ACC112 (cell line): ENCODE measurements around the gene RABGGTA.

Experiments used
- H2AFZ ChIP-seq: fragments of 200-600 bp; sonication (generic); one replicate; pipeline ENCODE4 v1.6.0; 2017; ENCODE audit warnings: antibody characterized with exemption, low read length; ENCODE audit not compliant: unreplicated experiment
- H3K27ac ChIP-seq: fragments of 200-600 bp; sonication (generic); 2 replicates; pipeline ENCODE4 v1.5.1; 2014; ENCODE audit warnings: low read depth, mild to moderate bottlenecking, antibody characterized with exemption, low read length, moderate library complexity
- H3K27me3 ChIP-seq: fragments of 200-600 bp; sonication (generic); 2 replicates; pipeline ENCODE4 v1.6.1; 2014; ENCODE audit warnings: mild to moderate bottlenecking, antibody characterized with exemption, low read length, moderate library complexity, mixed read lengths; ENCODE audit not compliant: insufficient read depth
- H3K36me3 ChIP-seq: fragments of 200-600 bp; sonication (generic); 2 replicates; pipeline ENCODE4 v1.6.1; 2016; ENCODE audit warnings: mild to moderate bottlenecking, antibody characterized with exemption, low read length, moderate library complexity, mixed read lengths; ENCODE audit not compliant: insufficient read depth
- H3K4me1 ChIP-seq: fragments of 200-600 bp; sonication (generic); one replicate; pipeline ENCODE4 v1.6.1; 2016; ENCODE audit warnings: low read length, mixed read lengths; ENCODE audit not compliant: insufficient read depth, unreplicated experiment, control insufficient read depth
- H3K4me3 ChIP-seq: fragments of 200-600 bp; sonication (generic); 2 replicates; pipeline ENCODE4 v1.5.1; 2014; ENCODE audit warnings: mild to moderate bottlenecking, low read depth, low read length
- H3K79me2 ChIP-seq: fragments of 200-600 bp; sonication (generic); one replicate; pipeline ENCODE4 v1.6.0; 2016; ENCODE audit warnings: low read length; ENCODE audit not compliant: control insufficient read depth, unreplicated experiment, insufficient read depth

The RABGGTA gene

GRCh38 chr14:24277071-24277470 is 5.7 kb upstream of the RABGGTA start:
- Histone ChIP-seq H3K27me3 (no peaks in the 10 kb centered on the region), H3K4me3 (no peak overlapping the region), H3K4me1 (peaks cover 17% of the 10 kb centered on the region), H3K27ac (no peak overlapping the region), H3K79me2 (no peaks in the 10 kb centered on the region), H2AFZ (no peak overlapping the region), H3K36me3 (no peaks in the 10 kb centered on the region)

DNA sequence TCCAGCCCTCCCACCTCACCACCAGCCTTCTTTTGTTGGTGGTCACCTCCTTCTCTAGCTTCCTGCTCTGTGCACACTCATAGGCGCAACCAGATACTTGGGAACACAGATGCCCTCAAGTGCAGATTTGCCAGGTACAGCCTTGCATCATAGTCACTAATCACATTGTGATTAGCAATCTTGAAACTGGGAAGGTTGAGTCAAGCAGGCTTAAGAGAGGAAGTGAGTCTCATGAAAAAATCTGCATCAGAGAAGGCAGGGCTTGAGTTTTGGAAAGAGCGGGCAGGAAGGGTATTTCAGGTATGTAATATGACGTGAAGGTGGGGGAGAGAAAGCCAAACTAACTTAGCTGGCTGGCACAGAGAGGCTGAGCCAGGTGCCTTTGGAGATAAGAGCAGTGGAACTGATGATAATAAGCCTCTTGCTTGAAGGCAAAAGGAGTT is 2.7 kb upstream of the RABGGTA start:
- Histone ChIP-seq H3K4me1 (peaks cover 7% of the 10 kb centered on the region), H2AFZ (no peak overlapping the region), H3K27ac (no peak overlapping the region)

DNA sequence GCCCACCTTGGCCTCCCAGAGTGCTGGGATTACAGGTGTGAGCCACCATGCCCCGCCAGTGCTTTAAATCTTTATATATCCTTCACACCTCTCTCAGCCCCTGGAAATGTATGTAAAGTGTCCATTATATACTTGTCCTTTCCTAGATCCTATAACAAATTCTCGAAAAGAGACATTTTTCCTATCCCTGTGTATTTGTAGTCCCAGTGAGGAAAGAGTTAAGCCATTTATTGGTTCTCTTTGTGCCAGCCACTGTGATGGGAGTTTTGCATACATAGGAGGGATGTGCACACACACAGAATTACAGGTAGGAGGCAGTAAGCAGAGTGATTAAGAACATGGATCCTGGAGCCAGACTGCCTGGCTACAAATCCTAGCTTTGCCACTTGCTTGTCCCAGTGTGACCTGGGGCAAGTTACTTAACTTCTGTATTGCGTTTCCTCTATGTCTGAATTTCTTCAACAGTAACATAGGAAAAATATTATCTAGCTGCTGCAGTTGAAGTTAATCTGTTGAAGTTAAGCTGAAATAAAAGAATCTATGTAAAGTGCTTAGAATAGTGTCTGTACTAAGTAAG is 2.1 kb upstream of the RABGGTA start:
- no peak overlapping the region for H2AFZ ChIP-seq
- no peak overlapping the region for H3K4me3 ChIP-seq
- H3K4me1 ChIP-seq = peaks cover 4% of the 10 kb centered on the region
- no peak overlapping the region for H3K27ac ChIP-seq
- H3K27me3 ChIP-seq = no peaks in the 10 kb centered on the region
- H3K36me3 ChIP-seq = no peaks in the 10 kb centered on the region
- no peaks in the 10 kb centered on the region for H3K79me2 ChIP-seq

More for the DNA sequence above, 2.7 kb upstream of the RABGGTA start:
- H3K27me3 ChIP-seq = no peaks in the 10 kb centered on the region
- no peaks in the 10 kb centered on the region for H3K79me2 ChIP-seq
- H3K36me3 ChIP-seq = no peaks in the 10 kb centered on the region
- H3K4me3 ChIP-seq = no peak overlapping the region

GRCh38 chr14:24272467-24272866 is 1.1 kb upstream of the RABGGTA start:
- Histone ChIP-seq H3K27me3 (no peaks in the 10 kb centered on the region), H3K36me3 (no peaks in the 10 kb centered on the region), H2AFZ (peak overlapping the region; percentile 69), H3K4me1 (peaks cover 4% of the 10 kb centered on the region), H3K79me2 (no peaks in the 10 kb centered on the region), H3K4me3 (peak overlapping the region; percentile 84), H3K27ac (no peak overlapping the region)

DNA sequence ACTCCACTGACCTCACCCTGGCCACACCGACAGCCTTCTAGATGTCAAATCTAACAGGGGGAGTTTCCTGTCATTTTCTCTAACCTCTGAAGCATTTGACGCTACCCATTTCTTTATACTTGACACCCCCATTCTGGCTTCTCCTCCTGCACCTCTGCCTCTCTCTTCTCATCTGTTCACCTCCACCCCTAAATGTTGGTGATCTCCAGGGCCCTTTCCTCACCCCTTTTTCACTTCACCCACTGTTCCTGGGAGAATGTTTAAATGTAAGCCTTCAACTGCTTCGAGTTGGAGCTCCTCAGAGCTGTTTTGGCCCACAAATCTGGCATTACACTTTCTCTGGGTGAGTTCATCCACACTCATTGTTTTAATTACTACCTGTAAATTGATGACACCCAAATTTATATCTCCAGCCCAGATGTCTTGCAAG is 452 bp upstream of the RABGGTA start:
- H3K4me1 ChIP-seq = peaks cover 4% of the 10 kb centered on the region
- H3K79me2 ChIP-seq = no peaks in the 10 kb centered on the region
- no peaks in the 10 kb centered on the region for H3K27me3 ChIP-seq
- no peak overlapping the region for H3K27ac ChIP-seq
- H3K36me3 ChIP-seq = no peaks in the 10 kb centered on the region
- peak overlapping the region; percentile 69 for H2AFZ ChIP-seq
- H3K4me3 ChIP-seq = peak overlapping the region; percentile 84

- H3K79me2 ChIP-seq = no peaks in the 10 kb centered on the region
- H3K36me3 ChIP-seq = no peaks in the 10 kb centered on the region
- no peak overlapping the region; the same call in 1 of the 2 replicates for H3K27ac ChIP-seq
- no peaks in the 10 kb centered on the region for H3K27me3 ChIP-seq
- H2AFZ ChIP-seq = no peak overlapping the region
- H3K4me3 ChIP-seq = peak overlapping the region; percentile 84
- H3K4me1 ChIP-seq = peaks cover 4% of the 10 kb centered on the region
Observed at GRCh38 chr14:24270537-24271133, 762 bp downstream of the RABGGTA start.

DNA sequence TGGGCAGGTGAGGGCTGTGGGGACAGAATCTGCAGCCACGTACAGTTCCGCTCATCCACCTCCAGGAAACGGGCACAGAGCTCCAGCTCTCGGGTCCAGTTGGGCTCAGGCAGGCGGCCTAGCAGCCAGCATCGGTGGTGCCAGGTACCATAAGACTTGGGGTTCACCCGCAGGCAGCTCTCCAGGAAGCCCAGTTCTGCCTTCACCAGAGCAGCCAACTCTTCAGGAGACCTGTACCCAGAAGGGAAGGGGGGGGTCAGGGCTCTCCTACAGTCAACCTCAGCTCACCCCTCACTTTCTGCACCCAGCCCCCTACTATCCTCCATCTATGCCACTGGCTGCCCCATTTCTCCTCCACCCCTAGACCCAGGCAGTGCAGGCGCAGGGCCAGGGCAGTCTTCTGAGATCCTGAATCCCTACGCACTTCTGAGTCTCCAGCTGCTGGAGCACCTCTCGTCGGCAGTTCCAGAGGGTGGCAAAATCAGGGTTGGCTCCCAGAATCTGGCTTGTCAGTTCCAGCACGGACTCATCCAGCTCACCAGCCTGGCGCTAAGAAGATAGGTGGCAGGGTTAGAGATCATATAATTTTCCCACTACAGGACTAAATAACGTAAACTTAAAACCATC is 1.4 kb downstream of the RABGGTA start:
- Histone ChIP-seq H3K27me3 (no peaks in the 10 kb centered on the region), H3K4me3 (no peak overlapping the region)

DNA sequence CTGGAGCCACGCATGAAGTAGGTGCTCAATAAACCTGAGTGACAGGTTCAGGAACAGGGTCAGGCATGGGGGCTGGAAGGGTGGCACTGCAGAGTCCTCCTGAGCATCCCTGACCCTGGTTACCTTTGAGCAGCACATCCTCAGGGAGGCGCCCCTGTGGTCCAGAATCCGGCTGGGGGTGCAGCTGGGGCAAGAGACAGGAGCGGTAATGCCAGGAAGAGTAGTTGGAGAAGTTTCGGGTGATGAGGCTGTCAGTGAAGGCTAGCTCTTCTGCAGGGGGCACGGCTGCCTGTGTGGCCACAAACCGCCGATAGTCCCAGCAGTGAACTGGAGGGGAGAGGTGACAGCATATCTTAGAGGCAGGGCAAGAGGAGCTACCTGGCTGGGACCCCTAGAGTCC is 2.0 kb downstream of the RABGGTA start:
- Histone ChIP-seq H2AFZ (no peak overlapping the region), H3K4me3 (no peak overlapping the region), H3K79me2 (no peaks in the 10 kb centered on the region), H3K36me3 (no peaks in the 10 kb centered on the region), H3K4me1 (peaks cover 4% of the 10 kb centered on the region), H3K27ac (no peak overlapping the region), H3K27me3 (no peaks in the 10 kb centered on the region)

More for the DNA sequence above, 1.4 kb downstream of the RABGGTA start:
- Histone ChIP-seq H3K27ac (no peak overlapping the region), H3K4me1 (peaks cover 4% of the 10 kb centered on the region), H2AFZ (no peak overlapping the region), H3K36me3 (no peaks in the 10 kb centered on the region), H3K79me2 (no peaks in the 10 kb centered on the region)

DNA sequence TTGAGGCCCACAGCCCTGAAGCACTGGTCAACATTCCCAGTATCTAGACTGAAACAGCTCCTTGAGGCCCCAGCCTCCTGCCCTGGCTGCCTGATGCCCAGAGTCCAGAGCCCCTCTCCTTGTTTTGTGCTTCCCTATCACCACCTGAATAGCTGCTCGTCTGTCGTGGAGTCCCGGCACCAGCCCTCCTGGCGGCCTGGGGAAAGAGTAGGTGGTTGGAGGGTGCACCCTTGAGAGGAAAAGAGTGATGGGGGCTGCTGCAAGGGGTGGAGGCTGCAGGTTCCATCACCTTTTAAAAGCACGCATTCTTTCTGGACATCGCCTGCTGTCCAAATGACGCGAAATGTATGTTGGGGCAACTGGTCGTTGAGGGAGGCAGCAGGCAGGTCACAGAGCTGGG is 3.2 kb downstream of the RABGGTA start:
- H3K4me3 ChIP-seq = no peak overlapping the region
- H3K27ac ChIP-seq = no peak overlapping the region
- no peaks in the 10 kb centered on the region for H3K36me3 ChIP-seq
- no peak overlapping the region for H2AFZ ChIP-seq
- peaks cover 4% of the 10 kb centered on the region for H3K4me1 ChIP-seq
- no peaks in the 10 kb centered on the region for H3K27me3 ChIP-seq
- H3K79me2 ChIP-seq = no peaks in the 10 kb centered on the region

- Histone ChIP-seq H3K4me3 (no peak overlapping the region), H3K79me2 (no peaks in the 10 kb centered on the region), H3K27me3 (no peaks in the 10 kb centered on the region), H2AFZ (no peak overlapping the region), H3K27ac (no peak overlapping the region), H3K4me1 (peaks cover 4% of the 10 kb centered on the region), H3K36me3 (no peaks in the 10 kb centered on the region)
Observed at GRCh38 chr14:24267516-24267915, 3.9 kb downstream of the RABGGTA start.
